GM19035 (cell line): ENCODE data around the gene UXT.
"Not testable (repeated sequence)": the region's sequence is repeated elsewhere in the genome, so short reads cannot be mapped to it uniquely, and the experiment has no call there.

Experiments
- ATAC-seq: cut with Tn5 transposase; IDR thresholded peaks from one replicate; pipeline ENCODE4 v1.9.1; 2021; ENCODE audit not compliant: unreplicated experiment

The UXT gene, protein sequence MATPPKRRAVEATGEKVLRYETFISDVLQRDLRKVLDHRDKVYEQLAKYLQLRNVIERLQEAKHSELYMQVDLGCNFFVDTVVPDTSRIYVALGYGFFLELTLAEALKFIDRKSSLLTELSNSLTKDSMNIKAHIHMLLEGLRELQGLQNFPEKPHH

GRCh38 chrX:47658684-47659420 is at the start of gene UXT:
TSS of gene UXT (minus strand) at chrX:47659180. CDS start at chrX:47658927, 253 bp downstream.
- ATAC-seq, result peak; percentile 81

- no peak for ATAC-seq
These were observed 48.2 kb upstream of the UXT start for GRCh38 chrX:47707031-47707780.

DNA sequence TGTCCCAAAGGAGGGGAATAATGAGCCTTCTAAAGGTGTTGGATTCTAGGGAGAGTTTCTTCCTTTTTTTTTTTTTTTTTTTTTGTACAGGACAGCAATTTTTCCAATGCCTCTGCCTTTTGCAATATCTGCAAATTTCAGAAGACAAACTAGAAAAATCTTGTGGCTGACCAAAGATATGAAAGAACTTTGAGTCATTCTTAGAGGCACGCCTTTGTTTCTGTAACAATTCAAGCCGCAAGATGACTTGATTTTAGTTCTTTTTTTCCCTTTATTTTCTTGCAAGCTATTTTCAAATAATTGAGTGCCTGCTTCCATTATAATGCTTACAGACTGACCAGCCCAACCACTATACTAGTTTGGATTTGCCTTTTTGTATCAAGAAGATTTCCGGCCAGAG is 47.6 kb upstream of the UXT start:
- ATAC-seq, result no peak

- ATAC-seq, result no peak
These were observed 45.8 kb upstream of the UXT start for GRCh38 chrX:47704736-47705135.

- no peak for ATAC-seq
These were observed 38.2 kb upstream of the UXT start for GRCh38 chrX:47697181-47697580.

- ATAC-seq, result no peak
These were observed 31.2 kb upstream of the UXT start for GRCh38 chrX:47690175-47690574.

GRCh38 chrX:47687263-47687662 is 28.3 kb upstream of the UXT start:
- ATAC-seq, result no peak

GRCh38 chrX:47683829-47684205 is 24.8 kb upstream of the UXT start:
- ATAC-seq, result no peak

DNA sequence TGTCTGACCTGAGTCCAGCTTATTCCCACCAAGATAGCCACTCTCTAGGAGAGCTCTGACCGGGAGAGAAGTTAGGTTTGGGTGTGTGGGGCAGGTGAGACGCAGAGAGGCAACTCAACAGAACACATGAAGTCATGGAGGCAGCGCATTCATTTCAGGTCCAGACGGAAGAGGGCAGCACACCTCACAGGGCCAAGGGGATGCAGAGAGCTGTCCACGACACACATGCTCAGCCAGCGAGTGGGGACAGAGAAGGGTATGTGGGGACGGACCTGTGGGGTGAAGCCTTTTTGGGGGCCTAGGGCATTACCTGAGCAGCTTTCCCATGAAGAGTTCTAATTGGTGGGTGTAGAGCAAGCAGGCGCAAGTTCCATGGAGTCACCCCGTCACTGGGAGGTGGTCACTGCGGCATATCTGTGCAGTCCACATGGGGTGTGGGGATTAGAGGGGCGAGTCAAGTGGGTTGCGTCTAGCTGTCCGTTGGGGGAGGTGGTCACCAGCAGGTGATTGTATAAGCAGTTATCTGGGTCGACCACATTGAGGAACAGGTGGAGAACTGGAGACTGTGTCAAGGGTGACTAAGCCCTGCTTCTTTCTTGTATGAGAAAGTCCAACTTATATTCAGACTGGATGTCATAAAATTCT is 24.3 kb upstream of the UXT start:
- no peak for ATAC-seq

DNA sequence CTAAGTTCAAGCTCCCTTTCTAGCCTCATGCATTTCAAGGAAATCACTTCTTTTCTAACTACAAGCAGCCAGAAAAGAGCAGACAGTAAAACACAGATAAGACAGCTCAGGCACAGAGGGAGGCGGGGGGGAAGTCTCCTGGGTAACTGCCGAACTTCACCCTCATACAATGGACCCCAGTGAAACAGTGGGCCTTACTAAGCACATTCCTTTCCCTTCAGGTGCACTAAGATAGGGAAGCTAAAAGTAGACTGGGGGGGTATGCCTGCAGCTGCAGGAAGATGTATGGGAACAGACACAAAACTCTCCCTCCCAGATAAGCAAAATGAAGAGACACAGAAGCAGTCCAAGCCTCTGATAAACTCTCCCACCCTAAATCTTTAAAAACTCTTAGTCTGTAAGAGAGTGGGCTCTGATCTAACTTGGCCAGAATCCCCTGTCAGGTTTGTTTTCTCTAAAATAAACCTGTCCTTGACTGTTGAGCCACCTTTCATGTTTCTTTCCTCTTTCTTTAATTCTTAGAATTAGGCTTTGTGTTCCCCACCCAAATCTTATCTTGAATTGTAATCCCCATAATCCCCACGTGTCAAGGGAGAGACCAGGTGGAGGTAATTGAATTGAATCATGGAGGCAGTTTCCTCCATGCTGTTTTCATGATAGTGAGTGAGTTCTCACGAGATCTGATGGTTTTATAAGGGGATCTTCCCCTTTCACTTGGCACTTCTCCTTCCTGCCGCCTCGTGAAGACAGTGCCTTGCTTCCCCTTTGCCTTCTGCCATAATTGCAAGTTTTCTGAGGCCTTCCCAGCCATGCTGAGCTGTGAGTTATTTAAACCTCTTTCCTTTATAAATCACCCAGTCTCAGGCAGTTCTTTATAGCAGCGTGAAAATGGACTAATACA is 17.2 kb upstream of the UXT start:
- ATAC-seq, result not testable (repeated sequence)

GRCh38 chrX:47674776-47675175 is 15.8 kb upstream of the UXT start:
- no peak for ATAC-seq

DNA sequence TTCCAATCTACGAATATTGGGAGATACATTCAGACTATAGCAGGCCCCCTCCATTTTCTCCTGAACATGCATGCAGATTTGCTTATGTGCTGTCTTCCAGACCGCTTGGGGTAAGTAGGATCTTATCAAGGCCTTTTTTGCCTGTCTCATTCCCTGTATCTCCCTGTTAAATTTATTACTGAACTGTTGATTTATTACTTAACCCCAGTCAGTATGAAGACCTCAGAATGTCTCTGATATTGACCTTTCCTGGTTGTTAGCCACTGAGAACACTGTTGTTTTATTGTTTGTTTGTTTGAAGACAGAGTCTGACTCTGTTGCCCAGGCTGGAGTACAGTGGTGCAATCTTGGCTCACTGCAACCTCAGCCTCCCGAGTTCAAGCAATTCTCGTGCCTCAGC is 6.8 kb upstream of the UXT start:
- not testable (repeated sequence) for ATAC-seq

- no peak for ATAC-seq
These were observed 5.8 kb upstream of the UXT start for GRCh38 chrX:47664737-47665136.

- no peak for ATAC-seq
These were observed 3.2 kb upstream of the UXT start for GRCh38 chrX:47662144-47662657.

- no peak for ATAC-seq
These were observed 2.6 kb upstream of the UXT start for GRCh38 chrX:47661539-47661938.

- no peak for ATAC-seq
These were observed 394 bp upstream of the UXT start for GRCh38 chrX:47659421-47659726.

DNA sequence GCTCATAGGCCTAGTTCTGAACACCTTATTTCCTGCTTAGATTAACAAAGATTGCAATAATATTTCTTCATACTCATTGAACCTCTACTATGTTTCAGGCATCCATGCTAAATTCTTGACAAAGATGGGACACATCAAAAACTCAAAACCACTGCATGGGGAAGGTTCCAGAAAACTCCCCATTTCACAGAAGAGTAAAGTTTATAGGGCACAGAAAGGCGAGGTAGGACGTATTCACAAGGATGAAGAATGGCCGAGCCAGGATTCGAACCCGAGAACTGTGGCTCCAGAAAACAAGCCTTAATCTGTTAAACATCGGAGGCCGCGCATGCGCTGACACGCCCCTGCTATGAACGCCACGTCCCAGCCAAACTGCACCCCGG is 688 bp downstream of the UXT start:
- ATAC-seq, result no peak

DNA sequence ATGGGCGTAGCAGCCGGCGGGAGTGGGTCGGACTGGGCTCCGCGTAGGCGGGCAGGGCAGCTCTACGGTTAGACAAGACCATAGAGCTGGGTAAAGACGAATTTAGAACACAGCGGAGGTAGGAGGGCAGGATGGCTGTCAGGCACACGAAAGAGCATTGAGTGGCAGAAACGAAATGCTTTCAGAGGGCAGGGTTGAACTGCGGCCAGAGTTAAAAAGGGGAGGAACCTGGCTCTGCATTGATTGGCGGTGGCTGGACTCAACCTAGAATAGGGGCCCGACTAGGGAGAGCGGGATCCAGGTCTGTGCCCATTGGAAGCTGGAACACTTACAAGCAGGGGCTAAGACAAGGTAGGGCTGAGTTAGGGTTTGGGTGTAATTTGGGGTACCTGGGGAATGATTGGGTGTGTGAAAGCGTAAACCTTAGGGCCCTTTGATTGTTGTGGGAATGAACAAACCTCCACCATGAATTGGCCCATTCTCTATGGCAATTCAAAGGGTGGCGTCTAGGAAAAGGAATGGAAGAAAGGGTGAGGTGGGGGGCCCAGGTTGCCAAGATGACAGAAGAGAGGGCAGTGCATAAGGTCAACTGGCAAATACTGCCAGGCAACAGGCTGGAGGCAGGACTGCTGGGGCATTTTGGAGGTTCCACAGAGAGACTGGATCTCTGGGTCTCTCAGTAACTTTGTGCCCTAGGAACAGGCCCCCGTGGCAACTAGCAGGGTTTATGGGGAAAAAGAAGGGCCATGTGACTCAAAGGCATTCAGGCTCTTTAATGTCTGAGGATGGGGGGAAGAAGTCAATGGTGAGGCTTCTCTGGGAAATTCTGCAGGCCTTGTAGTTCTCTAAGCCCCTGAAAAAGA is 7.7 kb downstream of the UXT start:
- ATAC-seq, result no peak

- ATAC-seq, result peak; percentile 90
These were observed 8.6 kb downstream of the UXT start, which contains the start of gene ELK1 for GRCh38 chrX:47650164-47651042. TSS of gene ELK1 (minus strand) at chrX:47650563. CDS start at chrX:47641441, 9,122 bp downstream.
